ENCODE data around the gene CTNNA3. TPM values are rescaled to one million over a fixed set of nuclear protein-coding genes. Genes with fewer than 3 reads are reported as not detected.

The CTNNA3 gene
- total RNA-seq, 4 donors from 2014 or later, result 1.5 to 9.8 (median 4.3) TPM

GRCh38 chr10:65931291-65932070 lies 1764.5 kb downstream of the CTNNA3 start:
- TF ChIP-seq, protein P1, sequence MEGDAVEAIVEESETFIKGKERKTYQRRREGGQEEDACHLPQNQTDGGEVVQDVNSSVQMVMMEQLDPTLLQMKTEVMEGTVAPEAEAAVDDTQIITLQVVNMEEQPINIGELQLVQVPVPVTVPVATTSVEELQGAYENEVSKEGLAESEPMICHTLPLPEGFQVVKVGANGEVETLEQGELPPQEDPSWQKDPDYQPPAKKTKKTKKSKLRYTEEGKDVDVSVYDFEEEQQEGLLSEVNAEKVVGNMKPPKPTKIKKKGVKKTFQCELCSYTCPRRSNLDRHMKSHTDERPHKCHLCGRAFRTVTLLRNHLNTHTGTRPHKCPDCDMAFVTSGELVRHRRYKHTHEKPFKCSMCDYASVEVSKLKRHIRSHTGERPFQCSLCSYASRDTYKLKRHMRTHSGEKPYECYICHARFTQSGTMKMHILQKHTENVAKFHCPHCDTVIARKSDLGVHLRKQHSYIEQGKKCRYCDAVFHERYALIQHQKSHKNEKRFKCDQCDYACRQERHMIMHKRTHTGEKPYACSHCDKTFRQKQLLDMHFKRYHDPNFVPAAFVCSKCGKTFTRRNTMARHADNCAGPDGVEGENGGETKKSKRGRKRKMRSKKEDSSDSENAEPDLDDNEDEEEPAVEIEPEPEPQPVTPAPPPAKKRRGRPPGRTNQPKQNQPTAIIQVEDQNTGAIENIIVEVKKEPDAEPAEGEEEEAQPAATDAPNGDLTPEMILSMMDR (IDR thresholded peaks at IDR 0.05), result no peak
- TF ChIP-seq POLR2A (IDR thresholded peaks at IDR 0.05), result no peak
- Histone ChIP-seq H3K4me3 (no peak overlapping the region), H3K4me1 (no peaks in the 10 kb centered on the region), H3K27ac (no peak overlapping the region), H3K9me3 (no peaks in the 10 kb centered on the region), H3K36me3 (no peaks in the 10 kb centered on the region), H3K27me3 (no peaks in the 10 kb centered on the region)
- intact Hi-C loops (cut with DNase I; ENCODE audit: low total_unique reads), result no loop called here
- no peak for DNase-seq

- no peak for TF ChIP-seq POLR2A (IDR thresholded peaks at IDR 0.05)
- TF ChIP-seq, protein P1 (IDR thresholded peaks at IDR 0.05), result no peak
- Histone ChIP-seq H3K27ac (no peak overlapping the region), H3K27me3 (no peaks in the 10 kb centered on the region), H3K4me1 (no peaks in the 10 kb centered on the region), H3K9me3 (no peaks in the 10 kb centered on the region), H3K36me3 (no peaks in the 10 kb centered on the region), H3K4me3 (no peak overlapping the region)
- no peak for DNase-seq
- intact Hi-C loops (cut with DNase I; ENCODE audit: low total_unique reads), result no loop called here
Measured at GRCh38 chr10:65911151-65911835, 1784.7 kb downstream of the CTNNA3 start.

DNA sequence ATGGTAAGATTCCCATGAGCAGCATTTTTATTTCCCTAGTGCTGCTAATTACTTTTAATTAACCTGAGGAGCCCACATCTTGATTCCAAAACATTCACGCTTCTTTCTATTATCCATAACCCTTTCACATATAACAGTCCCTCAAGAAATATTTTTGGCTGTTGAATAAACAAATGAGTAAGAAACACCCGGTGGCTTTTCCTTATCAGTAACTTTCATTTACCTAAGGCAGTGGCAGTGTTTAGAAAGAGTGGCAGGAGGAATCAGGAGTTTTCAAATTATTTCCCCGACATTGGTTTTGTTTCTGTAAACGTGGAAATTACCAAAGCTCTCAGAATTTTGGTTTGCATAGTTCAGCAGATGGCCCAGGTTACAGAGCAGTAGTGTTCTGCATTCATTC lies 1785.8 kb downstream of the CTNNA3 start:
- DNase-seq, result no peak
- intact Hi-C loops (cut with DNase I; ENCODE audit: low total_unique reads), result no loop called here
- H3K4me1 ChIP-seq, result no peaks in the 10 kb centered on the region
- no peak overlapping the region for H3K27ac ChIP-seq
- H3K27me3 ChIP-seq, result no peaks in the 10 kb centered on the region
- no peaks in the 10 kb centered on the region for H3K36me3 ChIP-seq
- H3K4me3 ChIP-seq, result no peak overlapping the region
- TF ChIP-seq, protein P1 (IDR thresholded peaks at IDR 0.05), result no peak
- TF ChIP-seq POLR2A (IDR thresholded peaks at IDR 0.05), result no peak
- H3K9me3 ChIP-seq, result no peaks in the 10 kb centered on the region

- no peaks in the 10 kb centered on the region for H3K9me3 ChIP-seq
- H3K27ac ChIP-seq, result no peak overlapping the region
- no peak for DNase-seq
- no peaks in the 10 kb centered on the region for H3K27me3 ChIP-seq
- no peak overlapping the region for H3K4me3 ChIP-seq
- H3K36me3 ChIP-seq, result no peaks in the 10 kb centered on the region
- no peaks in the 10 kb centered on the region for H3K4me1 ChIP-seq
- TF ChIP-seq, protein P1 (IDR thresholded peaks at IDR 0.05), result no peak
- TF ChIP-seq POLR2A (IDR thresholded peaks at IDR 0.05), result no peak
- intact Hi-C loops (cut with DNase I; ENCODE audit: low total_unique reads), result no loop called here
Measured at GRCh38 chr10:65907199-65907712, 1788.7 kb downstream of the CTNNA3 start.

DNA sequence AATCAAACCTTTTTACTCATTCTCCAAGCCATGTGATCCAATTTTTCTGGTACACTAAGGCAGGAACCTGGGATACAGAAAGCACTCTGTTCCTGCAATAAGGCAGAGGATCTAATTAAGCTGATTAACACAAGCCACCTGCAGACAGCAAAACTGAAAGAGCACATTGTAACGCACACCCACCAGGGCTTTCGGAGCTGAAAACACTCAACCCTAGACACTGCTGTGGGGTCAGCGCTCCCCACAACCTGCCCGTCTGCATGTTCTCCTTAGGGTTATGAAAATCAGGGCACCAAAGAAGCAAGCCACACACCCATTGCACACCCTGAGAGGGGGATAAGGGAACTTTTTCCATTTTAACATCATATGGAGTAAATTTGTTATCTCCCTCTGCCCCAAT lies 1792.4 kb downstream of the CTNNA3 start:
- TF ChIP-seq, protein P1 (IDR thresholded peaks at IDR 0.05), result no peak
- TF ChIP-seq POLR2A (IDR thresholded peaks at IDR 0.05), result no peak
- no peaks in the 10 kb centered on the region for H3K36me3 ChIP-seq
- no peaks in the 10 kb centered on the region for H3K27me3 ChIP-seq
- intact Hi-C loops (cut with DNase I; ENCODE audit: low total_unique reads), result no loop called here
- no peak overlapping the region for H3K4me3 ChIP-seq
- no peak for DNase-seq
- H3K4me1 ChIP-seq, result no peaks in the 10 kb centered on the region
- H3K9me3 ChIP-seq, result no peaks in the 10 kb centered on the region
- H3K27ac ChIP-seq, result no peak overlapping the region

All from uterus (tissue), 4 donors.